GM12801 (cell line): Measurements from ENCODE around the gene IGSF3.

ENCODE experiments used
- CTCF ChIP-seq: IDR thresholded peaks from one replicate; pipeline ENCODE4 v1.5.1; 2011; ENCODE audit warnings: control low read depth; ENCODE audit not compliant: insufficient read length; ENCODE audit errors: extremely low read depth

The IGSF3 gene

GRCh38 chr1:116709666-116710167, 42.2 kb upstream of the IGSF3 start:
- TF ChIP-seq CTCF, result no peak

GRCh38 chr1:116708255-116708900, 40.8 kb upstream of the IGSF3 start:
- no peak for TF ChIP-seq CTCF

GRCh38 chr1:116706841-116707240, 39.3 kb upstream of the IGSF3 start:
- TF ChIP-seq CTCF, result no peak

- TF ChIP-seq CTCF, result no peak
Measured at GRCh38 chr1:116706123-116706522, 38.6 kb upstream of the IGSF3 start.

GRCh38 chr1:116704278-116704677, 36.7 kb upstream of the IGSF3 start:
- no peak for TF ChIP-seq CTCF

- TF ChIP-seq CTCF, result no peak
Measured at GRCh38 chr1:116699605-116700004, 32.1 kb upstream of the IGSF3 start.

- TF ChIP-seq CTCF, result no peak
Measured at GRCh38 chr1:116698244-116698595, 30.7 kb upstream of the IGSF3 start.
